Endothelial cell of umbilical vein (primary cell): ENCODE data around the gene KDM4C. TPM values are rescaled to one million over a fixed set of nuclear protein-coding genes. Genes with fewer than 3 reads are reported as not detected.

Experiments used
- BruUV-seq: library from RNA; stranded (reverse); fragments of 400-500 nt; replicated peaks from 2 replicates; lab custom pipeline; 2021; lab: Mats Ljungman, UMichigan
- CTCF ChIA-PET: fragments of 300-600, 350-600 bp; sonication (Branson Sonifier 250); formaldehyde crosslinking; loops from one replicate; lab custom pipeline; 2021; ENCODE audit warnings: antibody characterized with exemption, inconsistent platforms; lab: Charles Lee
- POLR2A ChIA-PET: fragments of 300-600, 350-600 bp; sonication (Branson Sonifier 250); formaldehyde crosslinking; loops from one replicate; lab custom pipeline; 2021; ENCODE audit warnings: antibody characterized with exemption, inconsistent platforms; lab: Charles Lee
- DNase-seq: peaks from one replicate; pipeline ENCODE4 v3.0.0-alpha.2; 2011; ENCODE audit warnings: low read depth, low spot score
- FAIRE-seq: peaks from 2 replicates; lab custom pipeline; 2011; peaks lifted over from hg19 to GRCh38; lab: Jason Lieb, UNC
- H2AFZ ChIP-seq: 2 replicates; pipeline ENCODE4 v1.6.0; 2012; ENCODE audit warnings: low read depth, low read length, control low read depth, inconsistent platforms
- H3K27ac ChIP-seq: 2 replicates; pipeline ENCODE4 v1.5.1; 2011; ENCODE audit warnings: low read depth, mild to moderate bottlenecking, control low read depth, low read length, moderate library complexity; ENCODE audit not compliant: insufficient read depth
- H3K27me3 ChIP-seq, 2 experiments: 2 replicates each; pipeline versions ENCODE4 v1.6.0 to v1.6.1; 2011; ENCODE audit warnings: low read length in 2 of 2, mixed read lengths in 1 of 2; ENCODE audit not compliant: control insufficient read depth in 2 of 2, insufficient read depth in 2 of 2
- H3K36me3 ChIP-seq, 2 experiments: 2 replicates in 1 of 2; 3 replicates in 1 of 2; pipeline ENCODE4 v1.5.1; 2011; ENCODE audit warnings: low read length in 2 of 2, mild to moderate bottlenecking in 1 of 2, moderate library complexity in 1 of 2; ENCODE audit not compliant: control insufficient read depth in 2 of 2, insufficient read depth in 2 of 2; ENCODE audit errors: extremely low read depth in 1 of 2
- H3K4me1 ChIP-seq: 3 replicates; pipeline ENCODE4 v1.5.1; 2011; ENCODE audit warnings: mild to moderate bottlenecking, low read length; ENCODE audit not compliant: control insufficient read depth, insufficient read depth; ENCODE audit errors: extremely low read depth
- H3K4me2 ChIP-seq: 2 replicates; pipeline ENCODE4 v1.6.1; 2011; ENCODE audit warnings: low read length, control low read depth, mixed read lengths; ENCODE audit not compliant: insufficient read depth
- H3K4me3 ChIP-seq, 3 experiments: fragments of 200-600 bp in 1 of 3; sonication (generic), shearing (Covaris generic) in 1 of 3; replicated peaks in 1 of 3; 2 replicates each; pipeline ENCODE4 v1.5.1; 2011 to 2016; ENCODE audit warnings: control low read depth in 3 of 3, low read length in 3 of 3, mild to moderate bottlenecking in 2 of 3, inconsistent platforms in 1 of 3, low read depth in 1 of 3, moderate library complexity in 1 of 3; ENCODE audit not compliant: insufficient read depth in 1 of 3
- H3K79me2 ChIP-seq: 2 replicates; pipeline ENCODE4 v1.6.0; 2012; ENCODE audit warnings: low read length, inconsistent platforms; ENCODE audit not compliant: control insufficient read depth, insufficient read depth
- H3K9ac ChIP-seq: replicated peaks from 2 replicates; pipeline ENCODE3; 2011; ENCODE audit warnings: low read length, control low read depth; ENCODE audit not compliant: insufficient read depth; ENCODE audit errors: extremely low read depth
- H3K9me1 ChIP-seq: replicated peaks from 3 replicates; pipeline ENCODE4 v1.6.0; 2011; ENCODE audit warnings: mild to moderate bottlenecking, low read length; ENCODE audit not compliant: control insufficient read depth, insufficient read depth; ENCODE audit errors: extremely low read depth
- H3K9me3 ChIP-seq: replicated peaks from 2 replicates; pipeline ENCODE4 v1.5.1; 2012; ENCODE audit warnings: low read length, inconsistent platforms; ENCODE audit not compliant: control insufficient read depth, insufficient read depth
- H4K20me1 ChIP-seq: replicated peaks from 2 replicates; pipeline ENCODE3; 2011; ENCODE audit warnings: mild to moderate bottlenecking, low read length; ENCODE audit not compliant: control insufficient read depth, insufficient read depth; ENCODE audit errors: extremely low read depth
- CTCF ChIP-seq, 2 donors: IDR thresholded peaks; 1 replicate in 1 of 2; 2 replicates in 1 of 2; pipeline ENCODE4 v1.5.1; 2011; ENCODE audit warnings: low read length in 2 of 2, mild to moderate bottlenecking in 2 of 2, moderate library complexity in 2 of 2, control low read depth in 1 of 2, inconsistent platforms in 1 of 2, low read depth in 1 of 2; ENCODE audit not compliant: insufficient read depth in 1 of 2; ENCODE audit errors: extremely low read depth in 1 of 2
- EZH2 ChIP-seq: IDR thresholded peaks from 2 replicates; pipeline ENCODE4 v1.6.1; 2012; ENCODE audit warnings: borderline replicate concordance, low read depth, mild to moderate bottlenecking, moderate library complexity, low read length, inconsistent platforms; ENCODE audit not compliant: severe bottlenecking
- JUN ChIP-seq: IDR thresholded peaks from 2 replicates; pipeline ENCODE4 v1.6.1; 2011; ENCODE audit warnings: borderline replicate concordance, low read depth; ENCODE audit not compliant: insufficient read length, insufficient read depth
- MAX ChIP-seq: IDR thresholded peaks from 2 replicates; pipeline ENCODE4 v1.6.1; 2011; ENCODE audit not compliant: insufficient read depth, insufficient read length
- MYC ChIP-seq: IDR thresholded peaks from one replicate; pipeline ENCODE4 v1.6.1; 2011; ENCODE audit warnings: mild to moderate bottlenecking, low read depth, low read length
- POLR2A ChIP-seq: IDR thresholded peaks from 2 replicates; pipeline ENCODE4 v1.6.1; 2012; ENCODE audit warnings: low read depth, mild to moderate bottlenecking, control low read depth, low read length
- POLR2AphosphoS5 ChIP-seq: IDR thresholded peaks from 2 replicates; pipeline ENCODE4 v1.6.1; 2012; ENCODE audit warnings: low read depth, mild to moderate bottlenecking, control low read depth, low read length, moderate library complexity; ENCODE audit not compliant: insufficient read depth
- dilution Hi-C: fragments of 300-500 bp; cut with MboI; formaldehyde crosslinking; loops from one replicate; pipeline ENCODE4 v1.15.0; 2019; ENCODE audit warnings: low sequenced_read_pairs; ENCODE audit not compliant: extremely low pct_ligation_motif_present
- intact Hi-C: fragments of 100-400 bp; cut with micrococcal nuclease; formaldehyde crosslinking; loops from one replicate; pipeline ENCODE4 v1.10.0; 2022
- polyA plus RNA-seq, 4 experiments: library from polyadenylated mRNA; depleted of rRNA in 3 of 4; stranded (reverse) in 3 of 4; unstranded in 1 of 4; fragments of >200 nt; gene quantifications; 2 replicates each; pipeline versions ENCODE4 v1.2.1 to v1.2.3, GENCODE V29; 2011 to 2012; ENCODE audit warnings: missing spikeins in 1 of 4
- total RNA-seq: library from RNA; stranded (reverse); gene quantifications from 2 replicates; pipeline ENCODE4 v1.2.3, GENCODE V29; 2021

The KDM4C gene
- total and polyA plus RNA-seq, 2 donors (not counting 3 experiments of a cell fraction or from before 2014, with no cell fraction given): 5.4 to 15.0 TPM

GRCh38 chr9:6937209-6937608, 179.4 kb downstream of the KDM4C start:
- Histone ChIP-seq H3K36me3 (no peaks in the 10 kb centered on the region), H3K4me3 (no peak overlapping the region), H3K9ac (no peak overlapping the region), H4K20me1 (no peaks in the 10 kb centered on the region), H3K27me3 (no peaks in the 10 kb centered on the region), H3K27ac (no peak overlapping the region), H2AFZ (no peak overlapping the region), H3K4me2 (no peak overlapping the region), H3K9me1 (no peaks in the 10 kb centered on the region), H3K79me2 (no peaks in the 10 kb centered on the region), H3K4me1 (no peaks in the 10 kb centered on the region), H3K9me3 (no peaks in the 10 kb centered on the region)
- dilution Hi-C loops: no loop called here
- CTCF ChIA-PET: interaction anchor here (1.1 kb wide), 1 partner anchor 28 kb away, joined by 3 read pairs; no protein-coding TSS in a partner anchor
- TF ChIP-seq CTCF (IDR thresholded peaks at IDR 0.05; ENCODE audit: extremely low read depth in 1 of 2, insufficient read depth in 1 of 2, low read depth in 1 of 2, low read length in 2 of 2) (no peak), POLR2AphosphoS5 (no peak), MAX (no peak), EZH2 (no peak), JUN (no peak), MYC (no peak), POLR2A (no peak)
- POLR2A ChIA-PET: no interaction called here
- FAIRE-seq (no peak), DNase-seq (no peak)
- intact Hi-C loops: no loop called here
- no TSS peak for BruUV-seq
